Measurements from ENCODE around the gene COA3. TPM values are rescaled to one million over a fixed set of nuclear protein-coding genes. Genes with fewer than 3 reads are reported as not detected.
"Not testable (repeated sequence)": the region's sequence is repeated elsewhere in the genome, so short reads cannot be mapped to it uniquely, and the experiment has no call there.

Gene COA3
- total and polyA plus RNA-seq, 2 donors (not counting 1 experiment from before 2014, with no cell fraction given) = 18.5 to 32.1 TPM

DNA sequence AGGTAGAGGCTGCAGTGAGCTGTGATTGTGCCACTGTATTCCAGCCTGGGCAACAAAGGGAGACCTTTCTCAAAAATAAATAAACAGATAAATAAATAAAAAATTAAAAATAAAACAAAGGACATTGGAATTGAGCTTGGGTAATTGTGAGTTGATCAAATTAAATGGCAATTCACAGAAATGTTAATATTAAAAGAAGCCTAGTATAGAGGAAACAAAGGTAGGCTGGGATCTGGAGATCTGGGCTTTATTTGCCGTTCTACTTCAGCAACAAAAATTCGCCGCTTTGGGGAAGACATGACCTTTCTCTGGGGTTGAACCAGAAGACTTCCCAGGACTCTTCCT lies 25.6 kb downstream of the COA3 start:
- Histone ChIP-seq H3K4me1 (ENCODE audit: control insufficient read depth in 2 of 2, insufficient read depth in 2 of 2, low read length in 2 of 2) (peaks cover 16 to 17% of the 10 kb centered on the region in 2 donors), H3K79me2 (ENCODE audit: control insufficient read depth, insufficient read depth, low read length) (peaks cover 4% of the 10 kb centered on the region), H2AFZ (ENCODE audit: insufficient read depth, low read depth, low read length, poor library complexity, severe bottlenecking) (peak overlapping the region; percentile 92), H3K9me3 (ENCODE audit: control extremely low read depth in 1 of 3, control insufficient read depth in 2 of 3, insufficient read depth in 1 of 3, low read length in 2 of 3) (no peaks in the 10 kb centered on the region), H3K27me3 (replicated peaks in 1 of 4; ENCODE audit: control extremely low read depth in 1 of 4, control insufficient read depth in 3 of 4, insufficient read depth in 4 of 4, low read length in 3 of 4) (no peaks in the 10 kb centered on the region), H3K27ac (ENCODE audit: low read length in 2 of 2) (peak overlapping the region; percentile 81 to 85), H3K36me3 (replicated peaks in 1 of 2; ENCODE audit: control extremely low read depth in 1 of 2, control insufficient read depth in 1 of 2, extremely low read depth in 1 of 2, insufficient read depth in 2 of 2, low read length in 1 of 2) (peaks cover 2 to 29% of the 10 kb centered on the region in 2 experiments), H4K20me1 (ENCODE audit: control insufficient read depth, insufficient read depth, low read length, poor library complexity, severe bottlenecking) (no peaks in the 10 kb centered on the region), H3K4me2 (replicated peaks; ENCODE audit: low read depth, low read length, poor library complexity, severe bottlenecking) (peak overlapping the region; percentile 74), H3K4me3 (ENCODE audit: control extremely low read depth in 1 of 5, extremely low read depth in 1 of 5, insufficient read depth in 1 of 5, low read depth in 2 of 5, low read length in 4 of 5) (peak overlapping the region; percentile 71 to 88 (median 82)), H3K9ac (ENCODE audit: low read length) (peak overlapping the region; percentile 90)
- WGBS (ENCODE audit: insufficient coverage) = 9% methylated on average over 3 of the region's 3 CpGs
- H3K9me3 Mint-ChIP-seq (ENCODE audit: insufficient read depth) = no peaks in the 10 kb centered on the region
- DNase-seq = no peak
- ChIA-PET CTCF (interaction anchor here (1.0 to 3.1 kb wide), 8 partner anchors 10 to 194 kb away, joined by 3 to 22 read pairs (median 4); partner anchors contain the start of gene PSMC3IP), POLR2A (interaction anchor here (0.6 to 2.3 kb wide), 7 partner anchors 14 to 224 kb away, joined by 3 to 9 read pairs (median 3); partner anchors contain the start of genes BECN1, CNTD1 and COA3)
- peaks cover 23% of the 10 kb centered on the region for H3K4me1 Mint-ChIP-seq
- H3K27ac Mint-ChIP-seq = peak overlapping the region; percentile 98
- intact Hi-C loops (cut with micrococcal nuclease) = loop anchor here (1.0 kb wide), 4 partner anchors 25 to 225 kb away; partner anchors contain the start of genes BECN1, CNTD1, COA3 and EZH1
- TF ChIP-seq, protein P1, sequence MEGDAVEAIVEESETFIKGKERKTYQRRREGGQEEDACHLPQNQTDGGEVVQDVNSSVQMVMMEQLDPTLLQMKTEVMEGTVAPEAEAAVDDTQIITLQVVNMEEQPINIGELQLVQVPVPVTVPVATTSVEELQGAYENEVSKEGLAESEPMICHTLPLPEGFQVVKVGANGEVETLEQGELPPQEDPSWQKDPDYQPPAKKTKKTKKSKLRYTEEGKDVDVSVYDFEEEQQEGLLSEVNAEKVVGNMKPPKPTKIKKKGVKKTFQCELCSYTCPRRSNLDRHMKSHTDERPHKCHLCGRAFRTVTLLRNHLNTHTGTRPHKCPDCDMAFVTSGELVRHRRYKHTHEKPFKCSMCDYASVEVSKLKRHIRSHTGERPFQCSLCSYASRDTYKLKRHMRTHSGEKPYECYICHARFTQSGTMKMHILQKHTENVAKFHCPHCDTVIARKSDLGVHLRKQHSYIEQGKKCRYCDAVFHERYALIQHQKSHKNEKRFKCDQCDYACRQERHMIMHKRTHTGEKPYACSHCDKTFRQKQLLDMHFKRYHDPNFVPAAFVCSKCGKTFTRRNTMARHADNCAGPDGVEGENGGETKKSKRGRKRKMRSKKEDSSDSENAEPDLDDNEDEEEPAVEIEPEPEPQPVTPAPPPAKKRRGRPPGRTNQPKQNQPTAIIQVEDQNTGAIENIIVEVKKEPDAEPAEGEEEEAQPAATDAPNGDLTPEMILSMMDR (IDR thresholded peaks at IDR 0.05) = no peak
- TF ChIP-seq EZH2 (IDR thresholded peaks at IDR 0.05; ENCODE audit: borderline replicate concordance, insufficient read depth, low read depth, low read length, poor library complexity, severe bottlenecking) = no peak
- peak overlapping the region; percentile 99 for H3K4me3 Mint-ChIP-seq
- H3K27me3 Mint-ChIP-seq = peaks cover 2% of the 10 kb centered on the region
- ATAC-seq (ENCODE audit: low read depth) = peak; percentile 14

DNA sequence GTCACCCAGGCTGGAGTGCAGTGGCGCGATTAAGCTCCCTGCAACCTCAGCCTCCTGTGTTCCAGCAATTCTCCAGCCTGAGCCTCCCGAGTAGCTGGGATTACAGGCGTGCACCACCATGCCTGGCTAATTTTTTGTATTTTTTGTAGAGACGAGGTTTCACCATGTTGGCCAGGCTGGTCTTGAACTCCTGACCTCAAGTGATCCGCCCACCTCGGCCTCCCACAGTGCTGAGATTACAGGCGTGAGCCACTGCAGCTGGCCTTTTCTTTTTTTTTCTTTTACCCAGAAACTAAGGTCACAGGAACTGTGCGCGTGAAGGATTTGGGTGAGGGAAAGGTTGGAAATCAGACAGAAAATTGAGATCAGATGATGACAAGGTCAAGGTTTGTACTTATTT lies 28.5 kb downstream of the COA3 start:
- H3K9me3 Mint-ChIP-seq (ENCODE audit: insufficient read depth); DNase-seq; intact Hi-C loops (cut with micrococcal nuclease); H3K4me3 ChIP-seq (ENCODE audit: control extremely low read depth in 1 of 5, extremely low read depth in 1 of 5, insufficient read depth in 1 of 5, low read depth in 2 of 5, low read length in 4 of 5); H3K9me3 ChIP-seq (ENCODE audit: control extremely low read depth in 1 of 3, control insufficient read depth in 2 of 3, insufficient read depth in 1 of 3, low read length in 2 of 3); H3K9ac ChIP-seq (ENCODE audit: low read length); ATAC-seq (ENCODE audit: low read depth); H3K79me2 ChIP-seq (ENCODE audit: control insufficient read depth, insufficient read depth, low read length); H3K36me3 ChIP-seq (replicated peaks in 1 of 2; ENCODE audit: control extremely low read depth in 1 of 2, control insufficient read depth in 1 of 2, extremely low read depth in 1 of 2, insufficient read depth in 2 of 2, low read length in 1 of 2); H4K20me1 ChIP-seq (ENCODE audit: control insufficient read depth, insufficient read depth, low read length, poor library complexity, severe bottlenecking); H3K4me2 ChIP-seq (replicated peaks; ENCODE audit: low read depth, low read length, poor library complexity, severe bottlenecking); H2AFZ ChIP-seq (ENCODE audit: insufficient read depth, low read depth, low read length, poor library complexity, severe bottlenecking); H3K27me3 ChIP-seq (replicated peaks in 1 of 4; ENCODE audit: control extremely low read depth in 1 of 4, control insufficient read depth in 3 of 4, insufficient read depth in 4 of 4, low read length in 3 of 4); H3K27ac Mint-ChIP-seq; H3K27ac ChIP-seq (ENCODE audit: low read length in 2 of 2); H3K4me3 Mint-ChIP-seq: not testable (repeated sequence)
- POLR2A ChIA-PET = interaction anchor here (0.6 kb wide), 1 partner anchor 47 kb away, joined by 11 read pairs; no protein-coding TSS in a partner anchor
- peaks cover 23% of the 10 kb centered on the region for H3K4me1 Mint-ChIP-seq
- WGBS (ENCODE audit: insufficient coverage) = 94% methylated on average over 6 of the region's 10 CpGs
- peaks cover 14% of the 10 kb centered on the region for H3K27me3 Mint-ChIP-seq
- CTCF ChIA-PET = interaction anchor here (1.1 to 1.3 kb wide), 2 partner anchors 9 to 192 kb away, joined by 5 to 6 read pairs; partner anchors contain the start of gene RAMP2
- H3K4me1 ChIP-seq (ENCODE audit: control insufficient read depth in 2 of 2, insufficient read depth in 2 of 2, low read length in 2 of 2) = peaks cover 16 to 17% of the 10 kb centered on the region in 2 donors

DNA sequence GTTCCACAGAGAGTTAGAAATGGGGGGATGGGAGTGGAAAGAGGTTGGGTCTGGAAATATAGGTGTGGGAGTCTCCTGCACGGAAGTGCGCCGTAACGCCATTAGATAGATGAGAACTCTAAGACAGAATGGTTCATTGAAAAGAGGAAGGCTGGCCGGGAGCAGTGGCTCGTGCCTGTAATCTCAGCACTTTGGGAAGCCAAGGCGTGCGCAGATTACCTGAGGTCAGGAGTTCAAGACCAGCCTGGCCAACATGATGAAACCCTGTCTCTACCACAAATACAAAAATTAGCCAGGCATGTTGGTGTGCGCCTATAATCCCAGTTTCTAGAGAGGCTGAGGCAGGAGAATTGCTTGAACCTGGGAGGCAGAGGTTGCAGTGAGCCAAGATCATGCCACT lies 30.5 kb downstream of the COA3 start:
- H3K4me2 ChIP-seq (replicated peaks; ENCODE audit: low read depth, low read length, poor library complexity, severe bottlenecking); CTCF ChIA-PET; H3K4me3 ChIP-seq (ENCODE audit: control extremely low read depth in 1 of 5, extremely low read depth in 1 of 5, insufficient read depth in 1 of 5, low read depth in 2 of 5, low read length in 4 of 5); H3K79me2 ChIP-seq (ENCODE audit: control insufficient read depth, insufficient read depth, low read length); ATAC-seq (ENCODE audit: low read depth); H3K4me3 Mint-ChIP-seq; H3K4me1 ChIP-seq (ENCODE audit: control insufficient read depth in 2 of 2, insufficient read depth in 2 of 2, low read length in 2 of 2); DNase-seq; intact Hi-C loops (cut with micrococcal nuclease); H3K36me3 ChIP-seq (replicated peaks in 1 of 2; ENCODE audit: control extremely low read depth in 1 of 2, control insufficient read depth in 1 of 2, extremely low read depth in 1 of 2, insufficient read depth in 2 of 2, low read length in 1 of 2); H3K27ac Mint-ChIP-seq; H3K4me1 Mint-ChIP-seq; H4K20me1 ChIP-seq (ENCODE audit: control insufficient read depth, insufficient read depth, low read length, poor library complexity, severe bottlenecking); H3K9me3 ChIP-seq (ENCODE audit: control extremely low read depth in 1 of 3, control insufficient read depth in 2 of 3, insufficient read depth in 1 of 3, low read length in 2 of 3); H3K9ac ChIP-seq (ENCODE audit: low read length); POLR2A ChIA-PET; H3K9me3 Mint-ChIP-seq (ENCODE audit: insufficient read depth); H3K27ac ChIP-seq (ENCODE audit: low read length in 2 of 2); H2AFZ ChIP-seq (ENCODE audit: insufficient read depth, low read depth, low read length, poor library complexity, severe bottlenecking): not testable (repeated sequence)
- peaks cover 0 to 15% (median 6%) of the 10 kb centered on the region in 4 experiments for H3K27me3 ChIP-seq (replicated peaks in 1 of 4; ENCODE audit: control extremely low read depth in 1 of 4, control insufficient read depth in 3 of 4, insufficient read depth in 4 of 4, low read length in 3 of 4)
- peaks cover 25% of the 10 kb centered on the region for H3K27me3 Mint-ChIP-seq
- 83% methylated on average over 7 of the region's 9 CpGs for WGBS (ENCODE audit: insufficient coverage)
